ENCODE data around the gene PRPF40A. TPM values are rescaled to one million over a fixed set of nuclear protein-coding genes. Genes with fewer than 3 reads are reported as not detected.
A peak's percentile ranks its signal among the peaks of the same experiment; 100 is the strongest.

PRPF40A gene
- total and polyA plus RNA-seq, 5 donors: 11.5 to 51.7 (median 36.9) TPM

DNA sequence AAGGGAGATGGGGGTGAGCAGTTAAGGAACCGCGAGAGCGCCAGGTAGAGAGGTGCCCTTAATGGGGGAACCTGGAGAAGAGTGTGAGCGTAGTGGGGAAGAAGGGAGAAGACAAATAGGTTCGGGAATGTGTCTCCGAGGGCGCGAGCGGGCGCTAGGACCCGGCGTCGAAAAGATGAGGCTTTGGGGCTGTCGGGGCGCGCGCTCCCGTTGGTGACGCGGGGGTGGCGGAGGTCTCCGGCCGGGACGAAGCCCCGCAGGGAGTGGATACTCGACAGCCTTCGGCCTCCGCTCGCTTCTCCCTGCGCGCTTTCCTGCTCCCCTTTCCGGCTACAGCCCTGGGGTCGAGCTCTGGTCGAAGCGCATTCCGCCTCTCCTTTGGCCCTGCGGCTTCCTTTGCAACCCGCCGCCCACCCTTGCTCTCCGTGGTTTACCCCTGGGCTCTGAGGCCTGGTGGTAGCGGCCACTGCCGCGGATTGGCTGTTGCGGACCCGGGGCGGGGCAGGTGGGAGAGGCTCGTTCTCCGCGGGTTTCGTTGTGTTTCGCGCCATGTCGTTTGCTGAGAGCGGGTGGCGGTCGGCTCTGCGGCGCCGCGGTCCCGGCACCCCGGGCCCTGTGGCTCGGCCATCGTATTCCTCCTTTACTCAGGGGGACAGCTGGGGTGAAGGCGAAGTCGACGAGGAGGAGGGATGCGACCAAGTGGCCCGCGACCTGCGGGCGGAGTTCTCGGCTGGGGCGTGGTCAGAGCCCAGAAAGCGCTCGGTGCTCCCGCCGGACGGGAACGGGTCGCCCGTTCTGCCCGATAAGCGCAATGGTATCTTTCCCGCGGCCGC lies 1.0 kb upstream of the PRPF40A start, which contains the start of gene ARL6IP6:
TSS of gene ARL6IP6 (plus strand) at position 545 of the 833 bp plus-strand sequence. CDS start at position 550, 5 bp downstream.
- no peaks in the 10 kb centered on the region for H3K9me3 ChIP-seq (ENCODE audit: control insufficient read depth, low read length)
- H3K27ac ChIP-seq (ENCODE audit: low read length): peak within 1 kb of the TSS; percentile 91
- DNase-seq (peak; percentile 92 to 97 (median 97)), ATAC-seq (peak; percentile 94)
- intact Hi-C loops (cut with DNase I): no loop called here
- no peaks in the 10 kb centered on the region for H3K27me3 ChIP-seq (ENCODE audit: control insufficient read depth, insufficient read depth)
- under 1% methylated on average over 87 of the region's 87 CpGs for WGBS
- peak within 1 kb of the TSS; percentile 49 for H3K4me3 ChIP-seq (ENCODE audit: low read length)
- no peaks in the 10 kb centered on the region for H3K4me1 ChIP-seq (ENCODE audit: control insufficient read depth, insufficient read depth, low read length)

DNA sequence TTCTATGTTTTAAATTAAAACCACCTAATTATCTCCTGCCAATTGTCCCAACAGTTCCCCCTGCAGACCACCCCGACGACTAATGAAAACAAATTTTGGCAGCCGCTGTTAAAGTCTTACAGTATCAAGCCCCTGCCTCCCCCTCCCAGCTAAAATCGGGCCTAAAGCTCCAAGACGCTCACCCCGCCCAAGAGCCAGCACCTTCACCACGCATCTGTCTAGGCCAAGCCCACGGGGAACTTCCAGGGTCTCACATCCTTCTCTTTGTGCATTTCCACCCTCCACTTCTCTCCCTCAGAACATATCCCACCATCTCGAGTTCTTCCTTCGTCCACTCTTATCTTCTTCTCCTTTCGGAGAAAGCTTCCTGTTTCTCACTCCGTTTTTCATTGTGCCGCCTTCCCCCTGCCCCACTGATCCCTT lies 445 bp downstream of the PRPF40A start:
- Histone ChIP-seq H3K4me1 (ENCODE audit: control insufficient read depth, insufficient read depth, low read length) (no peaks in the 10 kb centered on the region), H3K4me3 (ENCODE audit: low read length) (peak overlapping the region; percentile 49), H3K27ac (ENCODE audit: low read length) (peak overlapping the region; percentile 67), H3K27me3 (ENCODE audit: control insufficient read depth, insufficient read depth) (no peaks in the 10 kb centered on the region), H3K9me3 (ENCODE audit: control insufficient read depth, low read length) (no peaks in the 10 kb centered on the region)
- intact Hi-C loops (cut with DNase I): no loop called here
- DNase-seq (peak in 1 of 3 donors; percentile 45), ATAC-seq (no peak)
- WGBS: under 1% methylated on average over 13 of the region's 13 CpGs

DNA sequence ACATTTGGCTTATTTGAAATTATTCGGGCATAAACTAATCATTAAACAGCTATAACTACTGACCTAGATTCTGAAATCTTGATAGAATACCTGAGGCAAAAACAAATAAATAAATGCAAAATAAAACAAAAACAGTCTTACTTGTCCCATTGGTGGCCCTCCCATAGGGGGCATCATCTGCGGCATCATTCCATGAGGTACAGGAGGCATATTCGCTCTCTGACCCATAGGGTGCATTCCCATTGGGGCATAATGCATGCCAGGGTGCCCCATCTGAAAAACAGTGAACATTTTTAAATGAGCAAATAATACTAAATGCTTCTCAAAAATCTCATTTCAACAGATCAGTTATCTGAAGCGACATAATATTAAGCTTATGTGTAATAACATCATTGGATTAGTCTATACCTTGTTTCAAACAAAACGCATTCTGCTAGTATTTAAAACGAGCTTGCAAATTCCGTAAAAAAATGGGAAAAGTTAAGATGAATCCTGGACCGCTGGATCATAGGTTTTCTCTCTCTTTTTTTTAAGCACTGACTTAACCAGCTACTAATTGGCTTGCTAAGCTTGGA lies 1.3 kb downstream of the PRPF40A start:
- no peak for ATAC-seq
- no peak overlapping the region for H3K27ac ChIP-seq (ENCODE audit: low read length)
- peak overlapping the region; percentile 49 for H3K4me3 ChIP-seq (ENCODE audit: low read length)
- no peaks in the 10 kb centered on the region for H3K27me3 ChIP-seq (ENCODE audit: control insufficient read depth, insufficient read depth)
- H3K9me3 ChIP-seq (ENCODE audit: control insufficient read depth, low read length): no peaks in the 10 kb centered on the region
- no peak for DNase-seq
- no peaks in the 10 kb centered on the region for H3K4me1 ChIP-seq (ENCODE audit: control insufficient read depth, insufficient read depth, low read length)
- intact Hi-C loops (cut with DNase I): no loop called here
- WGBS: 25% methylated on average over 8 of the region's 8 CpGs

DNA sequence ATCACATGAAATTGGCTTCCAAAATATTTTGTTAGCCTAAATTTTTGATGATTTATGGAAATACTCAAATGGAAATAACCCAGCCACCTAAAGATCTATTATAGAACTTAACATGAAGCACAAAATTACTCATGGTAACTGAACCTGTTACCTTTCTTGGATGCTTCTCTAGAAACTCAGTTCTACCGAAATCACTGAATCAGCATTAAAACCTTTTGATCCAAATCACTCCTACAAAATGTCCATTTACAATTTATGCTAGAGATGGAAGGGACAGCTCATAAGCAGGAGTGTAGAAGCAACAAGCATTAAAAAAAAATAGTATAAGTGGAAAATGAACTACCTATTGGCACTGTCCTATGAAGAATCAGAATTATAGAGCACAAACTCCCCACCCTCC lies 2.1 kb downstream of the PRPF40A start:
- no peak for DNase-seq
- intact Hi-C loops (cut with DNase I): no loop called here
- H3K4me3 ChIP-seq (ENCODE audit: low read length): no peak overlapping the region
- 86% methylated on average over 1 of the region's 1 CpG for WGBS
- no peak for ATAC-seq
- no peaks in the 10 kb centered on the region for H3K27me3 ChIP-seq (ENCODE audit: control insufficient read depth, insufficient read depth)
- no peaks in the 10 kb centered on the region for H3K9me3 ChIP-seq (ENCODE audit: control insufficient read depth, low read length)
- no peaks in the 10 kb centered on the region for H3K4me1 ChIP-seq (ENCODE audit: control insufficient read depth, insufficient read depth, low read length)
- no peak overlapping the region for H3K27ac ChIP-seq (ENCODE audit: low read length)

DNA sequence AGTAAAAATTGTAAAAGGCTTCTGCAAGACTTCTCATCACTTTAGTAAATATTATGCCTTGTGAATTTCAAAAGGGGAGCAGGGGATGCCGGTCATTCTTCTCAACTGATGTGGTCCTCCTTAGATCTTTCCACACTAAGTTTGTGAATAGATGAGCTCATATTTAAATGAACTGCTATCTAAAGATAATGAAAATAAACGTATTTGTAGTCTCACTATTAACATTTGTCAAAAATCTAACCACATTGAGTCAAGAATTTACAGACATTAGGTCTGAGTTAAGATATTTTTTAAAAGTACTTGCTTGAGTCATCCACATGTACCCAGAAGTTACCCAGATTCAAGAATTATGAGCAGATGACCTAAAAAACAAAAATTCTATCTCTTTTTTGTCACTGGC lies 6.5 kb downstream of the PRPF40A start:
- Histone ChIP-seq H3K27me3 (ENCODE audit: control insufficient read depth, insufficient read depth) (no peaks in the 10 kb centered on the region), H3K4me1 (ENCODE audit: control insufficient read depth, insufficient read depth, low read length) (no peaks in the 10 kb centered on the region), H3K9me3 (ENCODE audit: control insufficient read depth, low read length) (no peaks in the 10 kb centered on the region), H3K4me3 (ENCODE audit: low read length) (no peak overlapping the region), H3K27ac (ENCODE audit: low read length) (no peak overlapping the region)
- intact Hi-C loops (cut with DNase I): no loop called here
- ATAC-seq (no peak), DNase-seq (no peak)
- WGBS: 67% methylated on average over 2 of the region's 2 CpGs

DNA sequence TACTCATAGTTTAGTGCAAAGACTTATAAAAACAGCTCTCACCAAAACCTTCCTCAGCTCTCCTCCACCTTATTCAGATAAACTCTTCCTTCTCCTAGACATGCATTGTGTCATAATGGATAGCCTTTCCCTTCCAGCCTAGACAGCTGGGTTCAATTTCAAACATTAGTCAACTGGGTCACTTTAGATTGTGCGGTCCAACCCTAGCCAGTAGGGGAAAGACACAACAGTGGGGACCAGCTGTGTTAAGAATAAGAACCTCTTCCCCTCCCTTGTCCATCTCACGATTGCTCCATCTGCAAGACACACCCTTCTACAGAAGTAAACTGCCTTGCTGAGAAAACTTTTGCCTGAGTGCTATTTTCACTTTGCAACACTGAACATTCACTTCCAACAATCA lies 8.5 kb downstream of the PRPF40A start:
- no peaks in the 10 kb centered on the region for H3K27me3 ChIP-seq (ENCODE audit: control insufficient read depth, insufficient read depth)
- no peak for ATAC-seq
- H3K9me3 ChIP-seq (ENCODE audit: control insufficient read depth, low read length): no peaks in the 10 kb centered on the region
- WGBS: 98% methylated on average over 2 of the region's 2 CpGs
- DNase-seq: no peak
- intact Hi-C loops (cut with DNase I): no loop called here
- no peak overlapping the region for H3K27ac ChIP-seq (ENCODE audit: low read length)
- no peak overlapping the region for H3K4me3 ChIP-seq (ENCODE audit: low read length)
- no peaks in the 10 kb centered on the region for H3K4me1 ChIP-seq (ENCODE audit: control insufficient read depth, insufficient read depth, low read length)

DNA sequence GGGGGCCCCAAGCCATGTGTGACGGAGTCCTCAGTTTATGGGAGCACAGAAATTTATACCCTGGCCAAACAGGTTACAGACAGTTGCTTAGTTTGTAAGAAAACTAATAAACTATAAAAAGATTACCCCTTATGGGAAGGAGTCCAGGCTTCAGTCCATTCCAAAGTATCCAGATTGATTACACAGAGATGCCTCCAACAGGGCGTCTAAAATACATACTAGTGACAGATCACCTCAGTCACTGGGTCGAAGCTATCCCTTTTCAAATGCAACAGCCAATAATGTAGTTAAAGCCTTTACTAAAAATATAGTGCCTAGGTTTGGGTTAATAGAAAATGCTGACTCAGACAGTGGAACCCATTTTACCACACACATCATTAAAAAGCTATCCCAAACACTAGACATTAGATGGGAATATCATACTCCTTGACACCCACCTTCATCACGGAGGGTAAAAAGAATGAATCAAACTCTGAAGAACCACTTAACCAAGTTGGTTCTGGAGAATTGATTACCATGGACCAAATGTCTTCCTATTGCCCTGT lies 10.7 kb downstream of the PRPF40A start:
- WGBS: 98% methylated on average over 4 of the region's 4 CpGs
- Histone ChIP-seq H3K27ac (ENCODE audit: low read length) (no peak overlapping the region), H3K27me3 (ENCODE audit: control insufficient read depth, insufficient read depth) (no peaks in the 10 kb centered on the region), H3K4me3 (ENCODE audit: low read length) (no peak overlapping the region), H3K9me3 (ENCODE audit: control insufficient read depth, low read length) (no peaks in the 10 kb centered on the region), H3K4me1 (ENCODE audit: control insufficient read depth, insufficient read depth, low read length) (no peaks in the 10 kb centered on the region)
- ATAC-seq (no peak), DNase-seq (no peak)
- intact Hi-C loops (cut with DNase I): no loop called here

DNA sequence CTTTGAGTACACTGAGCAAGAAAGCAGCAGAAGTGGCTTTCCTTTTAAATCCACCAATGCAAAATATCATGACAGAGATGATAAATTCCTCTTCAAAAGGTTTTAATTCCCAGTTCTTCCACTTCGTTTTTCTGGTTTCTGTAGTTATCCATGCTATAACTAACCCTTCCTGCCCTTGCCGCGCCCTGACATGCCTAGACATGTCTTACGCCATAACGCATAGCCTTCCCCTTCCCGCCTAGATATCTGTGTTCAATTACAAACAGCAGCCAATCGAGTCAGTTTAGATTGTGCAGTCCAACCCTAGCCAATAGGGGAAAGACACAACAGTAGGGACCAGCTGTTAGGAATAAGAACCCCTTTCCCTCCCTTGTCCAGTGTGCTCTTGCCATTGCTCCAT lies 16.1 kb downstream of the PRPF40A start:
- H3K27me3 ChIP-seq (ENCODE audit: control insufficient read depth, insufficient read depth): no peaks in the 10 kb centered on the region
- WGBS: 98% methylated on average over 7 of the region's 7 CpGs
- no peaks in the 10 kb centered on the region for H3K4me1 ChIP-seq (ENCODE audit: control insufficient read depth, insufficient read depth, low read length)
- no peaks in the 10 kb centered on the region for H3K9me3 ChIP-seq (ENCODE audit: control insufficient read depth, low read length)
- H3K4me3 ChIP-seq (ENCODE audit: low read length): no peak overlapping the region
- ATAC-seq (no peak), DNase-seq (no peak)
- intact Hi-C loops (cut with DNase I): no loop called here
- H3K27ac ChIP-seq (ENCODE audit: low read length): no peak overlapping the region

DNA sequence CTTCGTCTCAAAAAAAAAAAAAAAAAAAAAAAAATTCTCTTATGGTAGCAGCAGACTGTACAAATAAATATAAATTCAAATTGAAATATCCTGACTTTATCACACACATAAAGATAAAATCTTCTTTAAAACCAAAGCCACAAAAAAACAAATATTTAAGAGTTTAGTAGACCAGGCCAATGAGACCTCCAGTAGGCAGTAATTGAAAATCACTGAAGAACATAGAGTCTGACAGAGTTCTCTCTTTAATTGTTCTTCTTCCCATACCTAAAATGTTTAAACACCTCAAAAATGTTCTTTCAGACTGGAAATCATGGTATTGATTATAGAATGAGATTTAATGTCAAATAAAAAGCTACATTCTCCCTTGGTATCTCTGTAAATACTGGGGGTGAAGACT lies 20.8 kb downstream of the PRPF40A start:
- no peak for ATAC-seq
- WGBS: 100% methylated on average over 1 of the region's 1 CpG
- Histone ChIP-seq H3K27me3 (ENCODE audit: control insufficient read depth, insufficient read depth) (no peaks in the 10 kb centered on the region), H3K4me1 (ENCODE audit: control insufficient read depth, insufficient read depth, low read length) (peaks cover 2% of the 10 kb centered on the region), H3K4me3 (ENCODE audit: low read length) (no peak overlapping the region), H3K27ac (ENCODE audit: low read length) (no peak overlapping the region), H3K9me3 (ENCODE audit: control insufficient read depth, low read length) (no peaks in the 10 kb centered on the region)
- no peak for DNase-seq
- intact Hi-C loops (cut with DNase I): no loop called here

DNA sequence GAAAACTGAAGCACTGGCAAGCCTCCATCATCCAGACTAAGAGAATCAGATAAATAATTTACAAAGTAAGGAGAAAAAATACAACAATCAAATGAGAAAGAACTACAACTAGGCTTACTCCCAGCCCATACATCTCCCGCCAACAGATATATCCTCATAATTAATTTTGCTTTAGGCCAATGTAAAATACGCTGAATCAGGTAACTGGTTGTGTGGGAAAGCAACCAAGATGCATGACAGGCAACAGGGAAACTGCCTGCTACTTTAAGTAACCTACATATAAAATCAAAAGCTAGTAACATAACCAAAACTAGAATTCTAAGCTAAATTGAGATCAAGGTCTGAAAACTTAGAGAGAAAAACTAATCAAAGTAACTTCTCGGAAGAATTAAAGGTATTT lies 21.5 kb downstream of the PRPF40A start:
- WGBS: 98% methylated on average over 3 of the region's 3 CpGs
- ATAC-seq: no peak
- no peaks in the 10 kb centered on the region for H3K9me3 ChIP-seq (ENCODE audit: control insufficient read depth, low read length)
- no peak overlapping the region for H3K27ac ChIP-seq (ENCODE audit: low read length)
- H3K4me3 ChIP-seq (ENCODE audit: low read length): no peak overlapping the region
- no peaks in the 10 kb centered on the region for H3K27me3 ChIP-seq (ENCODE audit: control insufficient read depth, insufficient read depth)
- H3K4me1 ChIP-seq (ENCODE audit: control insufficient read depth, insufficient read depth, low read length): peaks cover 2% of the 10 kb centered on the region
- no peak for DNase-seq
- intact Hi-C loops (cut with DNase I): no loop called here

DNA sequence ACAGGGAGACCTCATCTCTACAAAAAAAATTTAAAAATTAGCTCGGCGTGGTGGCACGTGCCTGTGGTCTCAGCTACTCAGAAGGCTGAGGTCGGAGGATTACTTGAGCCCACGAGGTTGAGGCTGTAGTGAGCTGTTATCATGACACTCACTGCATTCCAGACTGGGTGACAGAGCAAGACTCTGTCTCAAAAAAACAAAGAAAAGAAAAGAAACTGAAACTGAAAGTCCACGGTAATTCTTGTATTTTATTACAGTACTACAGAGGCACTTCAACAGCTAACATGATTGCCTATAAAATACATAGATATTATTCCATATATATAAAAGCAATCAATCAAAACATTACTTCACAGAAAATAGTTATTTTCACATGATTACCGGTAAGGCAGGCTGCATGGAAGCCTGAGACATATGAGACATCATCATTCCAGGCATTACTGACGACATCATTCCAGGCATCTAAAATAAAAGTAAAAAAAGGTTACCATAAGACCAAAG lies 23.1 kb downstream of the PRPF40A start:
- peaks cover 2% of the 10 kb centered on the region for H3K4me1 ChIP-seq (ENCODE audit: control insufficient read depth, insufficient read depth, low read length)
- intact Hi-C loops (cut with DNase I): no loop called here
- DNase-seq: no peak
- ATAC-seq: peak in 1 of 2 donors; percentile 77
- H3K4me3 ChIP-seq (ENCODE audit: low read length): peak overlapping the region; percentile 49
- WGBS: 40% methylated on average over 8 of the region's 8 CpGs
- H3K9me3 ChIP-seq (ENCODE audit: control insufficient read depth, low read length): no peaks in the 10 kb centered on the region
- no peaks in the 10 kb centered on the region for H3K27me3 ChIP-seq (ENCODE audit: control insufficient read depth, insufficient read depth)
- H3K27ac ChIP-seq (ENCODE audit: low read length): peak overlapping the region; percentile 78

All from right cardiac atrium (tissue), 5 donors.